Non-pigmented ciliary epithelial cell (primary cell): Measurements from ENCODE around the gene TNFSF13B.
"Not testable (repeated sequence)": the region's sequence is repeated elsewhere in the genome, so short reads cannot be mapped to it uniquely, and the experiment has no call there.

ENCODE experiments used
- DNase-seq: peaks from one replicate; pipeline ENCODE4 v3.0.0-alpha.2; 2010; ENCODE audit warnings: low read depth

TNFSF13B gene, protein sequence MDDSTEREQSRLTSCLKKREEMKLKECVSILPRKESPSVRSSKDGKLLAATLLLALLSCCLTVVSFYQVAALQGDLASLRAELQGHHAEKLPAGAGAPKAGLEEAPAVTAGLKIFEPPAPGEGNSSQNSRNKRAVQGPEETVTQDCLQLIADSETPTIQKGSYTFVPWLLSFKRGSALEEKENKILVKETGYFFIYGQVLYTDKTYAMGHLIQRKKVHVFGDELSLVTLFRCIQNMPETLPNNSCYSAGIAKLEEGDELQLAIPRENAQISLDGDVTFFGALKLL

DNA sequence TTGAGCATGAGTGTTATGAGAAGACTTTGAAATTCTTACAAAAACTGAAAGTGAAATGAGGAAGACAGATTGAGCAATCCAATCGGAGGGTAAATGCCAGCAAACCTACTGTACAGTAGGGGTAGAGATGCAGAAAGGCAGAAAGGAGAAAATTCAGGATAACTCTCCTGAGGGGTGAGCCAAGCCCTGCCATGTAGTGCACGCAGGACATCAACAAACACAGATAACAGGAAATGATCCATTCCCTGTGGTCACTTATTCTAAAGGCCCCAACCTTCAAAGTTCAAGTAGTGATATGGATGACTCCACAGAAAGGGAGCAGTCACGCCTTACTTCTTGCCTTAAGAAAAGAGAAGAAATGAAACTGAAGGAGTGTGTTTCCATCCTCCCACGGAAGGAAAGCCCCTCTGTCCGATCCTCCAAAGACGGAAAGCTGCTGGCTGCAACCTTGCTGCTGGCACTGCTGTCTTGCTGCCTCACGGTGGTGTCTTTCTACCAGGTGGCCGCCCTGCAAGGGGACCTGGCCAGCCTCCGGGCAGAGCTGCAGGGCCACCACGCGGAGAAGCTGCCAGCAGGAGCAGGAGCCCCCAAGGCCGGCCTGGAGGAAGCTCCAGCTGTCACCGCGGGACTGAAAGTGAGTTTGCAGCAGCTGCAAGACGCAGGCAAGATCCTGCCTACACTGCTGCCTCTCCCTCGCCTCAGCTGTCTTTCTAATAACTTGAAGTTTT is at the start of gene TNFSF13B:
TNFSF13B (plus strand) TSS at position 118 of the 728 bp plus-strand sequence; CDS start at position 296, 178 bp downstream.
- no peak for DNase-seq

DNA sequence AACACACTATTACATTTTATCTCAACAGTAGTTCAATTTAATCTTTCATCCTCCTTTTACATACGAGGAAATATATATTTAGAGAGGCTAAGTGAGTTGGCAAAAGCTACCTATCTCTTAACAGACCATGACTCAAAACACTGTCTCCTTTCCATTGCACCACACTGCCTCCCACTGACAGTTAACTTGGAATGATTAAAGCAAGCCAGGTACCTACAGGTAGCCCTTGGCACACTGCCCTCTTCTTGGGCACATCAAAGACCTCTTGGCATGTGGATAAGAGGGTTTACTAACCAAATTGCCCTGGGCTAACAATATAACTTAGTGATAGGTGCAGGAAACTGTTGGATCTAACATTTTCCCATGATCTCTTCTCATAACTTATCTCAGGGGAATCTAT is 49.5 kb upstream of the TNFSF13B start:
- DNase-seq, result no peak

GRCh38 chr13:108223687-108224503 is 45.6 kb upstream of the TNFSF13B start:
- no peak for DNase-seq

GRCh38 chr13:108225440-108225839 is 44.1 kb upstream of the TNFSF13B start:
- no peak for DNase-seq

DNA sequence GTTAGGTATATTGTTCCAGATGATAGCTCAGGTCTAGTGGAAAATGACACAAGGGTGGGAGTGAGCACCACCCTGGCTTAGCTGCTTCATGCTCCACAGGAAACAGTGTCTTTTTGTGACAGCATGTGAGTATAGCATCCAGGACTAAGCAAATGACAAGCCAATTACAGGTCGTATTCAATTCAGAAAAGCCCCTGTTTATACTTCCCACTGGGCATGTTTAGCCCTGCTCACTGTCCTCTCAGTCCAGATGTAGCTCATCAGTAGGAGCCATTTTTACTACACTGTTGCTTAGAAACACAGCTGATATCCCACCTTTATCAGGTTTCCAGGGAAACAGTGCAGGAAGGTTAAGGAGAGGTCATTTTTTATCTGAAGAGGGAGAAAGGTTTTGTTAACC is 43.3 kb upstream of the TNFSF13B start:
- DNase-seq, result no peak

DNA sequence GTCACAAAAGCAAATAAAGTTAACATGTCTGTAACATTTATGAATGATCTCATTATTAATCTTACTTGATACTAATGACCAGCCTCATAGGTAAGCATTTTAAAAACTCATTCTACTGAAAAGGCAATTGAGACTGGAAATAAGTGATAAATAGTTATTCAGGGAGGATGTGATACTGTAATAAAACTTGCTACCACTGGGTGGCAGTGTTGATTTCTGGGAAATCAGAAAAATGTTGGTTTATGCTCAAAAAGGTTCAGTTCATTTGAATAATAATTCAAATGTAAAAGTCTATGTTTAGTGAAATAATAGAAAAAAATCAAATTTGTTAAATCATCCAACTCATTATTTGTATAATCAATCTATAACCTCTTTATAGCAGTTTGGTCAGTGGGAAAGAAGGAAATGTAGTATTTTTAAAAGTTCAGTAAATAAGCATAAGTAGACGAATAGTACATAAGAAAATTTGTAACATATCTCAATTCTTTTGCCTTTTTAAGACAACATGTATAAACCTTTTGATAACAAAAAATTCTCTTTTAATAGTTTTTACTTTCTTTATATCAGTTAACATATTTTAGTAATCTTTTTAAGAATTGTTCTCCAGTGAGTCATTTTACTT is 41.8 kb upstream of the TNFSF13B start:
- no peak for DNase-seq

DNA sequence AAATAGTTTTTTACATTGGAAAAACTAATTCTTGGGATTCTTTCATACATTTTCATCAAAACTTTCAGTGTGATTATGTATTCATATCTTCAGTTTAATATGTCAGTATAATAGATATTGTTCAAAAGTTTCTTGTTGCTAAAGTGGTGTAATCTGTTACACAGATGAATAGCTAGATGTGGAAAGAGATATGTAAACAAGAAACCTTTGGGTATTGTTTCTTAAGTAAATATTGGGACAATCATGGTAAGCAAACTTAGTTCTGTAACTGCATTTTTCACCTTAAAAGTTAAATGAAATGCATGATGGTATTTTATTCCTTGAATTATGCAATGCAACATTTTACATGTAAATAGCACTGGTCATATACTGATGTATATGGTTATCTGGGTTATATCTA is 39.1 kb upstream of the TNFSF13B start:
- DNase-seq, result no peak

DNA sequence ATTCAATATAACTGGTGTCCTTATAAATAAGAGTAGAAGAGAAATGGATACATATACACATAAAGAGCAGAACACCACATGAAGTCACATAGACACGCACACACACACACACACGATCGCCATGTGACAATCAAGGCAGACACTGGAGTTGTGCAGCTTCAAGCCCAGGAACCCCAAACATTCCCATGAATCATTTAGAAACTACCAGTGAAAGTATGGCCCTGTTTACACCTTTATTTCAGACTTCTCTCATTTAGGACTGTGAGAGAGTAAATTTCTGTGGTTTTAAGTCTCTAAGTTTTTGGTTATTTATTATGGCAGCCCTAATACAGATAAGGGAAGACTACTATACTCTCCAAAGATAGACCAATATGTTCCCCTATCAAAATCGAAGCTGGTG is 20.4 kb upstream of the TNFSF13B start:
- DNase-seq, result no peak

- no peak for DNase-seq
Observed at GRCh38 chr13:108257248-108257647, 12.3 kb upstream of the TNFSF13B start.

DNA sequence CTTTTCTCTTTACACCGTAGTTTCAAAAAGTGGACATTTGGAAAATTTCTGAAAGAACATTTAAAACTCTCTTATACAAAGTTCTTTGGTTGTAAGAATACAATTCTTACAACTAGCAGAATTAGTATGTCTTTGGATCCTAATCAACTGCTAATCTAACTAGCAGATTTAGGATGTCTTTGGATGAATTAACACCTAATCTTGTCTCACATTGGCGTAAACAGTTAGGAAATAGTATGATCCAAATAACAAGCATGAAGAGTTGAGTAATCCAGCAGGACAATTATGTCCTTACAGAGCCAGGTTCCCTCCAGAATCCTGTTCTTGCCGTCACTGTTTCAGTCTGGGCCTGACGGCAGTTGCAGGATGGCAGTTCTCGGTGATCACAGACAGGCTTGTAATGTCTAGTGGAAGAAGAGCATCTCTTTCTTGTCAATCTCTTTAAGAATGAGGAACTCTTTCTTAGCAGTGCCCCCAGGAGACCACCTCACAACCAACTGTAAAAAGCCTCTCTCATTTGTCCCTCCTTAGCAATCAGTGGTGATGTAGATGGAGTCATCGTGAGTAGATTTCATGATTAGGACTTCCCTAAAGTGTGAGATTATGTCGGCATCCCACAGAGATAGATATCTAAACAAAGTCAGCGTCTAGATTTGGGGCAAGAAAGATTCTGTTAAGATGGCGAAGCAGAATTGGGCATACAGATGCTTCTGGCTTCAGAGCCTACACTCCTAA is 5.7 kb upstream of the TNFSF13B start:
- no peak for DNase-seq

DNA sequence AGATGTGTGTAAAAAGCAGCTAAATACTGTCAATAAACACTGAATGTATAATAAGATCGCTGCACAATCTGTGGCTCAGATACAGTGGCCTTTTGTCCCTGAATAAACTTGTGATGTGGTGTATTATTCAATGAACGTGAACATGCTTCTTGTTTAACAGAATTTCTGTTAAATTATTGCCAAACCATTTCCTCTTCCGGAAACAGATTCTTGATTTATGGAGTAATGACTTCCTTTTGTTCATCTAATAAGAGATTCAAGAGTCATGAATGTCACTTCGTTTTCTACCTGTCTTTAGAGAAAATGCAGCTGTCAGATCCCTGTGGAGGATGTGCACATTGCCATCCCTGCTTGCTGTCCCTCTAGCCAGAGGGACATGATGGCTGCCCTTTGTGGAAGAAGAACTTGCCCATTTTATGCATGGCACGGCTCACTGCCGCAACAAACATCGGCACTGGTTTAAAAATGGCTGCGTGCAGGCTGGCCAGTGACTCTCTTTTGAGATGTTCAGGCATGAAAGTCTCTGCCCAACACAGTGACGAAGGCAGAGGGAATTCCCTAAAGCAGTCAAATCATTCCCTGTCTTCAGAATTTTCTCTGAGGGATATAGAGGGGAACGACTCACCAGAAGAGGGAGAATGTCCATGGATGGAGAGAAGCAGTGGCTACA is 3.1 kb upstream of the TNFSF13B start:
- no peak for DNase-seq

- no peak for DNase-seq
Observed at GRCh38 chr13:108267347-108267746, 2.2 kb upstream of the TNFSF13B start.

DNA sequence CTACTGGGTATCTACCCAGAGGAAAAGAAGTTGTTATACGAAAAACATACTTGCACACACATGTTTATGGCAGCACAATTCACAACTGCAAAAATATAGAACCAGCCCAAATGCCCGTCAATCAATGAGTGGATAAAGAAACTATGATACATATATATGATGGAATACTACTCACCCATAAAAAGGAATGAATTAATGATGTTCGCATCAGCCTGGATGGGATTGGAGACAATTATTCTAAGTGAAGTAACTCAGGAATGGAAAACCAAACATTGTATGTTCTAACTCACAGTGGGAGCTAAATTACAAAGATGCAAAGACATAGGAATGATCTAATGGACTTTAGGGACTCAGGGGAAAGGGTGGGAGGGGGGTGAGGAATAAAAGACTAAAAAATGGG is 1.7 kb upstream of the TNFSF13B start:
- not testable (repeated sequence) for DNase-seq

GRCh38 chr13:108268466-108269112 is 929 bp upstream of the TNFSF13B start:
- DNase-seq, result no peak

DNA sequence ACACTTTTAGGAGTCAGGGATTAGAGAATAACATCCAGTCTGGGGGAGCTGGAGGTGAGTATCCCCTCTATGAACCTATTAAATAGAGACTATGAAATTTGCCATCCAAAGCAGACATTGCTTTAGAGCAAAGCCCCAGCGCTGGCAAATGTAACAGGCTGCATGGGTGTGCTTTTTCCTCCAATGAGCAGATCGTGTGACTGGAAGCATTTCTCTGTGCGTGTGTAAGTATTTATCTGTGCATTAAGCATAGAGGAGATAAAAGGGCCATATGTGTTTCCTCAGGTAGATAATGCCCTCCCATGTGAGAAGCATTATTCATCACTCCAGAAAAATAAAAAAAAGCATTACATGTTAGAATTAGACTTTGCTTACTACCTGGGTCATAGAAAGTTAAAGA is 924 bp downstream of the TNFSF13B start:
- DNase-seq, result no peak

- DNase-seq, result no peak
Observed at GRCh38 chr13:108272333-108272732, 2.8 kb downstream of the TNFSF13B start.

GRCh38 chr13:108273429-108274118 is 4.1 kb downstream of the TNFSF13B start:
- no peak for DNase-seq

DNA sequence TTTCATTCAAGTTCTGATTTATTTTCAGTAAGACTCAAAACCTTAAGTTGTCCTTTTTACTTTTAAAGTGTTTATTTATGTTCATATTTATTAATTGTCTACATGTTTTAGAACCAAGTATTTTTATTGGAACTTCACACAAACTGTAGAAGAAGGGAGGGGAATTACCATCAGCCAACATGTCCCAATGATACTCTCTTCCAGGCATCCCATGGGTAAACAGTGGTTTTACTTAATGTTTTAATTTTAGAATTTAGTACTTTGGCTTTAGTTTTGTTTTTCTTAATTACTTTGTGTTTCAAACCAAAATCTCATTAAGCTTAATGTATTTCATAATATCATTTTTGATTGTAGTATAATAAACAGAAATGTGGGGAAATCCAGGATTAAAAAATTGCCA is 5.2 kb downstream of the TNFSF13B start:
- no peak for DNase-seq

DNA sequence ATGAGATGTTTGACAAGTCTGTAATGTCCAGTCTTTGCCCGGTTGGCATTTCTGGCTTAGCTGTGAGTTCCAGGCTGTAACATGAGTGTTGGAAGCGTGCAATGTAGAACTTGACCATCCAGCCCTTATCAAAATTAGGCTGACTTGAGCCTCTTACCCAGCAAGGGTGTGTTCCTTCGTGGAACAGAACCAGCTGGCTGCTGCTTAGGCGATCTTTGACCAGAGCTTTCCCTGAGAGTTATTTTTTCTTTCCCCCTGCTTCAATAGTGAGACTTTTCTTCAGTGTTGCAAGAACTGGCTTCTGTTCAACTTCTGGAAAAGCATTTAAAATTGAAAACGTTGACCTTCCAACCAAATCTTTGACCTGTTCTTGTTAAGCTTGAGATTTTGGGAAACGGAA is 6.5 kb downstream of the TNFSF13B start:
- DNase-seq, result no peak

DNA sequence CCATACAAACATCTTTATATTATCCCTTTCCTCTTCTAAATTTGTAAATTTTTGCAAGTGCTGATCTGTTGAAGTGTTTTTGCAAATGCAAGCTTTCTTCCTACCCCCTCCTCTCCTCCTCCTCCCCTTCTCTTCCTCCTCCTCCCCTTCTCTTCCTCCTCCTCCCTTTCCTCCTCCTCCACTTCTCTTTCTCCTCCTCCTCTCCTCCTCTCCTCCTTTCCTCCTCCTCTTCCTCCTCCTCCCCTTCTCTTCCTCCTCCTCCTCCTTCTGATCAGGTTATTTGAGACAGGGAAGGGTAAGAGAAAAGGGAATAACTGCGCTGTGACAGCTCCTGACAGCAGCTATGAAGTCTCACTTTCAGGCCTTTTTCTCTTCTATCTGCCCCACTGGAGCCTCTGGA is 8.9 kb downstream of the TNFSF13B start:
- DNase-seq, result no peak
